Measurements from ENCODE around the gene RMND1. TPM values are rescaled to one million over a fixed set of nuclear protein-coding genes. Genes with fewer than 3 reads are reported as not detected.

Gene RMND1
- total and polyA plus RNA-seq, 12 donors, result 10.9 to 25.2 (median 14.7) TPM

GRCh38 chr6:151408858-151409257, 43.1 kb downstream of the RMND1 start:
- Histone ChIP-seq H3K4me3 (no peak overlapping the region), H3K36me3 (peaks cover 0 to 81% (median 5%) of the 10 kb centered on the region in 9 donors), H3K27ac (no peak overlapping the region), H3K27me3 (no peaks in the 10 kb centered on the region), H3K4me1 (peaks cover 0 to 17% (median 0%) of the 10 kb centered on the region in 9 donors), H3K9me3 (no peaks in the 10 kb centered on the region)
- DNase-seq (no peak), ATAC-seq (peak in 1 of 8 donors; percentile 33)
- intact Hi-C loops (cut with DNase I), result loop anchor here in 4 of 10 donors (5.0 to 10.0 kb wide), 2 partner anchors 66 to 68 kb away; no protein-coding TSS in a partner anchor
- TF ChIP-seq CTCF (IDR thresholded peaks at IDR 0.05), result no peak
- 84 to 93% methylated on average over 2 of the region's 2 CpGs for WGBS, 2 donors

DNA sequence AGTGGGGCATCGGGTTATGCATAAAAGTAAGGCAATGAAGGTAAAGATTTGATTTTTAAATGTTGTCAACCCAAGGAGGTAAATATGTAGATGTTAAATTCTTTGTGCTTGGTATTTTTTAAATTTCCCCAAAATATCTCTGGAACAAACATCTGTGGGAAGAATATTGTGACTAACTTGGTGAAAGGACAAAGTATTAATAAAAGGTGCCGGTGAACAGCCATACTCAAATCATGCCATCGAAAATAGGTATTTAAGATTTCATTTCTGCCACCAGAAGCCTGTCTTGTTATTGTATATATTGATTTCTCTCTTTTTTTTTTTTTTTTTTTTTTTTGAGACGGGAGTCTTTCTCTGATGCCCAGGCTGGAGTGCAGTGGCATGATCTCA, 48.0 kb downstream of the RMND1 start:
- H3K4me1 ChIP-seq, result peaks cover 0 to 36% (median 10%) of the 10 kb centered on the region in 9 donors
- no peak for TF ChIP-seq CTCF (IDR thresholded peaks at IDR 0.05)
- WGBS, 2 donors, result 88 to 91% methylated on average over 4 of the region's 4 CpGs
- no peak overlapping the region for H3K4me3 ChIP-seq
- no peaks in the 10 kb centered on the region for H3K9me3 ChIP-seq
- intact Hi-C loops (cut with DNase I), result loop anchor here in 2 of 10 donors (10.0 kb wide), 1 partner anchor 71 kb away; no protein-coding TSS in a partner anchor
- no peaks in the 10 kb centered on the region for H3K27me3 ChIP-seq
- DNase-seq (no peak), ATAC-seq (no peak)
- no peak overlapping the region for H3K27ac ChIP-seq
- H3K36me3 ChIP-seq, result peaks cover 0 to 75% (median 7%) of the 10 kb centered on the region in 9 donors

- WGBS, 2 donors, result 98 to 100% methylated on average over 1 of the region's 1 CpG
- DNase-seq (no peak), ATAC-seq (no peak)
- no peak for TF ChIP-seq CTCF (IDR thresholded peaks at IDR 0.05)
- no peaks in the 10 kb centered on the region for H3K27me3 ChIP-seq
- intact Hi-C loops (cut with DNase I), result loop anchor here in 2 of 10 donors (10.0 kb wide), 1 partner anchor 73 kb away; no protein-coding TSS in a partner anchor
- H3K9me3 ChIP-seq, result no peaks in the 10 kb centered on the region
- H3K36me3 ChIP-seq, result peaks cover 0 to 63% (median 7%) of the 10 kb centered on the region in 9 donors
- peaks cover 0 to 53% (median 13%) of the 10 kb centered on the region in 9 donors for H3K4me1 ChIP-seq
- no peak overlapping the region for H3K27ac ChIP-seq
- no peak overlapping the region for H3K4me3 ChIP-seq
Observed at GRCh38 chr6:151402228-151402627, 49.7 kb downstream of the RMND1 start.

DNA sequence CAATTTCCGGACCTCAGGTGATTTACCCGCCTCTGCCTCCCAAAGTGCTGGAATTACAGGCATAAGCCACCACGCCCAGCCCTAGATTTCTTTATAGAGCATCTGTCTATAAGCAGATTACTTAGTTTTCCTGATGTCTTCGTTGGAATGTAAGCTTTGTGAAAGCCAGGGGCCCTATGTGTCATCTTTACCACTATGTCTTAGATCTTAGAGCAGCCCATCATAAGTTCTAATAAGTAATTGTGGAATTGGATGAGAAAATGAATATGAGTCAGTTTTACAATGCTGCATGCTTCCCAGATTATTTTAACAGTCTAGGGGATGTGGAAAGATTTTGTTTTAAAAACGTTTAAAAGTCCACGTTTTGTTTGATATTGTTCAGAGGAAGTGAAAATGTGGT, 51.5 kb downstream of the RMND1 start:
- TF ChIP-seq CTCF (IDR thresholded peaks at IDR 0.05), result no peak
- WGBS, 2 donors, result 71 to 81% methylated on average over 6 of the region's 6 CpGs
- Histone ChIP-seq H3K4me3 (no peak overlapping the region), H3K4me1 (peaks cover 0 to 54% (median 31%) of the 10 kb centered on the region in 9 donors), H3K9me3 (no peaks in the 10 kb centered on the region), H3K27ac (no peak overlapping the region), H3K27me3 (no peaks in the 10 kb centered on the region), H3K36me3 (peaks cover 0 to 57% (median 7%) of the 10 kb centered on the region in 9 donors)
- intact Hi-C loops (cut with DNase I), result loop anchor here in 2 of 10 donors (10.0 kb wide), 1 partner anchor 74 kb away; no protein-coding TSS in a partner anchor
- ATAC-seq (no peak), DNase-seq (no peak)
